GM12878 (cell line): ENCODE measurements around the gene LRCH2.

Experiments used
- EZH2 ChIP-seq: IDR thresholded peaks from 2 replicates; pipeline ENCODE4 v1.6.1; 2012; ENCODE audit warnings: low read depth, mild to moderate bottlenecking, control low read depth, inconsistent platforms, low read length, borderline replicate concordance; ENCODE audit not compliant: control insufficient read depth
- MEF2B ChIP-seq: fragments of 450-650 bp; IDR thresholded peaks from 2 replicates; pipeline ENCODE4 v1.6.1; 2018; ENCODE audit warnings: mild to moderate bottlenecking, moderate library complexity; ENCODE audit not compliant: partially characterized antibody, poor library complexity, severe bottlenecking
- POLR2A ChIP-seq: IDR thresholded peaks from 2 replicates; pipeline ENCODE4 v1.6.1; 2011; ENCODE audit warnings: low read depth, mild to moderate bottlenecking, low read length
- RAD21 ChIP-seq: IDR thresholded peaks from 2 replicates; pipeline ENCODE4 v1.6.1; 2011; ENCODE audit warnings: mild to moderate bottlenecking, low read depth, low read length, moderate library complexity; ENCODE audit not compliant: insufficient read depth
- TF ChIP-seq, protein P1 (sequence below): IDR thresholded peaks from 2 replicates; pipeline ENCODE4 v1.6.1; 2011; ENCODE audit warnings: borderline replicate concordance, low read depth, mild to moderate bottlenecking, moderate library complexity, mixed read lengths, low read length; ENCODE audit not compliant: insufficient read depth; ENCODE audit errors: extremely low read length

GRCh38 chrX:115065304-115065703 is 168.6 kb downstream of the LRCH2 start:
- no peak for TF ChIP-seq MEF2B
- TF ChIP-seq EZH2, result no peak
- TF ChIP-seq POLR2A, result no peak
- TF ChIP-seq RAD21, result no peak
- TF ChIP-seq, protein P1, sequence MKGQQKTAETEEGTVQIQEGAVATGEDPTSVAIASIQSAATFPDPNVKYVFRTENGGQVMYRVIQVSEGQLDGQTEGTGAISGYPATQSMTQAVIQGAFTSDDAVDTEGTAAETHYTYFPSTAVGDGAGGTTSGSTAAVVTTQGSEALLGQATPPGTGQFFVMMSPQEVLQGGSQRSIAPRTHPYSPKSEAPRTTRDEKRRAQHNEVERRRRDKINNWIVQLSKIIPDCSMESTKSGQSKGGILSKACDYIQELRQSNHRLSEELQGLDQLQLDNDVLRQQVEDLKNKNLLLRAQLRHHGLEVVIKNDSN, result no peak
